Esophagus (tissue), 2 donors: ENCODE data around the gene ORM2. TPM values are rescaled to one million over a fixed set of nuclear protein-coding genes. Genes with fewer than 3 reads are reported as not detected.
"Not testable (repeated sequence)": the region's sequence is repeated elsewhere in the genome, so short reads cannot be mapped to it uniquely, and the experiment has no call there.

Experiments used
- H3K27ac ChIP-seq, 2 donors: one replicate each; pipeline ENCODE4 v1.5.1; 2013; ENCODE audit warnings: low read depth in 2 of 2, mild to moderate bottlenecking in 2 of 2, inconsistent platforms in 1 of 2, low read length in 1 of 2, moderate library complexity in 1 of 2
- H3K27me3 ChIP-seq, 2 donors: one replicate each; pipeline ENCODE4 v1.6.1; 2013; ENCODE audit warnings: low read length in 2 of 2, control low read depth in 1 of 2, mild to moderate bottlenecking in 1 of 2; ENCODE audit not compliant: insufficient read depth in 2 of 2, control insufficient read depth in 1 of 2
- H3K36me3 ChIP-seq, 2 donors: one replicate each; pipeline ENCODE4 v1.6.1; 2013; ENCODE audit warnings: low read length in 1 of 2; ENCODE audit not compliant: control insufficient read depth in 2 of 2, insufficient read depth in 2 of 2
- H3K4me1 ChIP-seq, 2 donors: one replicate each; pipeline ENCODE4 v1.6.1; 2013; ENCODE audit warnings: low read length in 1 of 2; ENCODE audit not compliant: control insufficient read depth in 2 of 2, insufficient read depth in 2 of 2
- H3K4me3 ChIP-seq, 2 donors: one replicate each; pipeline ENCODE4 v1.5.1; 2013; ENCODE audit warnings: low read length in 2 of 2, mild to moderate bottlenecking in 2 of 2, low read depth in 1 of 2, moderate library complexity in 1 of 2
- H3K9me3 ChIP-seq, 2 donors: one replicate each; pipeline ENCODE4 v1.6.1; 2013; ENCODE audit warnings: mild to moderate bottlenecking in 2 of 2, low read depth in 1 of 2, low read length in 1 of 2, moderate library complexity in 1 of 2; ENCODE audit not compliant: control insufficient read depth in 2 of 2, insufficient read depth in 1 of 2
- WGBS, 2 donors: extraction: QIAGEN DNeasy Blood & Tissue Kit; methylation state at CpG; one replicate each; pipeline ENCODE4 v1.1.7; 2013; 5-methylcytosine and 5-hydroxymethylcytosine counted together
- polyA plus RNA-seq, 2 donors: library from polyadenylated mRNA; stranded (reverse); fragments of 200-250 nt; gene quantifications; one replicate each; pipeline ENCODE4 v1.2.3, GENCODE V29; 2013
- donor health status: healthy with polysubstance abuse.
- donor health status: Bipolar disorder and iron deficiency.

Gene ORM2
- polyA plus RNA-seq, 2 donors: 0.12 TPM; not detected in 1

DNA sequence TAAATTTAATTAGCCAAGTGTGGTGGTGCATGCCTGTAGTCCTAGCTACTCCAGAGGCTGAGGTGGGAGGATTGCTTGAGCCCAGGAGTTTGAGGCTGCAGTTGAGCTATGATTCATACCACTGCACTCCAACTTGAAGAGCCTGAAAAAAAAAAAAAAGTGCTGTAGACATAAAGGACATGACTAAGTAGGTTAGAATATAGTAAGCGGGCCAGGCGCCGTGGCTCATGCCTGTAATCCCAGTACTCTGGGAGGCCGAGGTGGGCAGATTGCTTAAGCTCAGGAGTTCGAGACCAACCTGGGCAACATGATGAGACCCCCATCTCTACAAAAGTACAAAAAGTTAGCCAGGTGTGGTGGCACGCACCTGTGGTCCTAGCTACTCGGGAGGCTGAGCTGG lies 9.0 kb upstream of the ORM2 start:
- H3K4me1 ChIP-seq, H3K4me3 ChIP-seq, H3K27me3 ChIP-seq, H3K36me3 ChIP-seq, H3K9me3 ChIP-seq, H3K27ac ChIP-seq: not testable (repeated sequence)
- WGBS, 2 donors: 83 to 89% methylated on average over 7 of the region's 7 CpGs

DNA sequence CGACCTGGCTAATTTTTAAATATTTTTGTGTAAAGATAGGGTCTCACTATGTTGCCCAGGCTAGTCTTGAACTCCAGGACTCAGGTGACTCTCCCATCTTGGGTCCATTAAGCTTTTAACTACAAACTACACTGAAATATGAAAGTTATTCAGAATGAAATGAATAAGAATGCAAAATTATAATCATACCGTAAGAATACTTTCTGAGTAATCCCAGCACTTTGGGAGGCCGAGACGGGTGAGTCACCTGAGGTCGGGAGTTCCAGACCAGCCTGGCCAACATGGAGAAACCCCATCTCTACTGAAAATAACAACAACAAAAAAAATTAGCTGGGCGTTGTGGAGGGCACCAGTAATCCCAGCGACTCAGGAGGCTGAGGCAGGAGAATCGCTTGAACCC lies 7.9 kb upstream of the ORM2 start:
- WGBS, 2 donors: 69 to 75% methylated on average over 8 of the region's 8 CpGs
- Histone ChIP-seq H3K27me3 (no peaks in the 10 kb centered on the region), H3K27ac (no peak overlapping the region), H3K36me3 (no peaks in the 10 kb centered on the region), H3K4me1 (no peaks in the 10 kb centered on the region), H3K4me3 (no peak overlapping the region), H3K9me3 (no peaks in the 10 kb centered on the region)

DNA sequence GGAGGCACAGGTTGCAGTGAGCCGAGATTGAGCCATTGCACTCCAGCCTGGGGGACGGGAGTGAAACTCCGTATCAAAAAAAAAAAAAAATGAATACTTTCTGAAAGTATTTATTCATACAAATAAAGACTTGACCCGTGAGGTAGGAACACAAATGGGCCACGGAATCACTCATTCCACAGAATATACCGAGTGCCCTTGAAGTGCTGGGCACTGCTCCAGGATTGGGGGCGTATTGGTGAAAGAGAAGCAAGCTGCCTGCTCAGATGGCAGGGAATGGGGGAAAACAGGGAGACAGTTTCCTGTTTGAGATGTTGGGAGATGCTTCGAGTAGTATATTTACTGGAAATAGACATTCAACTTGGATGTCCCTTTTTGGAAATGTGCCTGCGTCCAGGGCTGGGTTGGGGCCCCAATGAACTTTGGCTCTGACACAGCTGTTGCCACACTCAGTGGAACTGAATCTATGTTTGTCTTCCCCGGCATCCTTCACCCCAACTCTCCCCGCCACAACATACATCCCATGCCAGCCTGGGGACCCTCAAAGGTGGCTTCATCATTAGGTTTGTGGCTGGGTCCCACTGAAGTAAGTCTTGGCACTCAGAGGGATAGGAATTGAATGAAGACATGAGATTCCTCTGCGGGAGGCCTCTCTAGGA lies 7.4 kb upstream of the ORM2 start:
- not testable (repeated sequence) for H3K4me1 ChIP-seq, H3K4me3 ChIP-seq, H3K27me3 ChIP-seq, H3K36me3 ChIP-seq, H3K27ac ChIP-seq, H3K9me3 ChIP-seq
- WGBS, 2 donors: 67 to 74% methylated on average over 11 to 12 of the region's 12 CpGs

DNA sequence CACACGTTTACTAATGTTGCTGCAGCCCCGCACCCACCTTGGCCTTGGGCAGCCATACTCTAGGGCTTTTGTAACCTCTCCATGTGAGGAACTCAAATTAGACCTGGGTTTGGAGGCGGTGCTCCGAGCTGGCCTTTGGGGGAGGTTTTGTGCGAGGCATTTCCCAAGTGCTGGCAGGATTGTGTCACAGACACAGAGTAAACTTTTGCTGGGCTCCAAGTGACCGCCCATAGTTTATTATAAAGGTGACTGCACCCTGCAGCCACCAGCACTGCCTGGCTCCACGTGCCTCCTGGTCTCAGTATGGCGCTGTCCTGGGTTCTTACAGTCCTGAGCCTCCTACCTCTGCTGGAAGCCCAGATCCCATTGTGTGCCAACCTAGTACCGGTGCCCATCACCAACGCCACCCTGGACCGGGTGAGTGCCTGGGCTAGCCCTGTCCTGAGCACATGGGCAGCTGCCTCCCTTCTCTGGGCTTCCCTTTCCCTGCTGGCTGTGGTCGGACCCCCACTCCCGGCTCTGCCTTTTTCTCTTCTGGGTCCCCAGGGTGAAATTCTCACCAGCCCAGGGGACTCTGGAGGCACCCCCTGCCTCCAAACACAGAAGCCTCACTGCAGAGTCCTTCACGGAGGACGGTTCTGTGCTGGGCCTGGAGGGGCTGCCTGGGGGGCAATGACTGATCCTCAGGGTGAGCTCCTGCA lies 6.7 kb upstream of the ORM2 start, which contains the start of gene ORM1:
TSS of gene ORM1 (plus strand) at position 268 of the 701 bp plus-strand sequence. CDS start at position 304, 36 bp downstream.
- H3K9me3 ChIP-seq, H3K4me3 ChIP-seq, H3K36me3 ChIP-seq, H3K27ac ChIP-seq, H3K27me3 ChIP-seq, H3K4me1 ChIP-seq: not testable (repeated sequence)
- WGBS, 2 donors: 74 to 87% methylated on average over 3 to 4 of the region's 15 CpGs

DNA sequence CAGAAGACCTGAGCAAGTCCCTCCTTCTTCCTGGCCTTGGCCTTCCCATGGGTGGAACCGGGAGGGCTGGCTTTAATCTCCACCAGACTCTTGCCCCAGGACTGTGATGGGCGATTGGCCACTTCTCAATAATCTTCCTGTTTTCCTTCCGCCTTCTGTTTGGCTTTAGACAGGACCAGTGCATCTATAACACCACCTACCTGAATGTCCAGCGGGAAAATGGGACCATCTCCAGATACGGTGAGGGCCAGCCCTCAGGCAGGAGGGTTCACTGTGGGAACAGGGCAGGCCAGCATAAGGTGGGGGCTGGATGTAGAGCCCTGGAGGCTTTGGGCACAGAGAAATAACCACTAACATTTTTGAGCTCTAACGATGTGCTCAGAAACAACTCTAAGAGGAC lies 5.8 kb upstream of the ORM2 start:
- not testable (repeated sequence) for H3K9me3 ChIP-seq, H3K36me3 ChIP-seq, H3K27ac ChIP-seq, H3K4me3 ChIP-seq, H3K4me1 ChIP-seq, H3K27me3 ChIP-seq
- 74 to 78% methylated on average over 6 of the region's 6 CpGs for WGBS, 2 donors

DNA sequence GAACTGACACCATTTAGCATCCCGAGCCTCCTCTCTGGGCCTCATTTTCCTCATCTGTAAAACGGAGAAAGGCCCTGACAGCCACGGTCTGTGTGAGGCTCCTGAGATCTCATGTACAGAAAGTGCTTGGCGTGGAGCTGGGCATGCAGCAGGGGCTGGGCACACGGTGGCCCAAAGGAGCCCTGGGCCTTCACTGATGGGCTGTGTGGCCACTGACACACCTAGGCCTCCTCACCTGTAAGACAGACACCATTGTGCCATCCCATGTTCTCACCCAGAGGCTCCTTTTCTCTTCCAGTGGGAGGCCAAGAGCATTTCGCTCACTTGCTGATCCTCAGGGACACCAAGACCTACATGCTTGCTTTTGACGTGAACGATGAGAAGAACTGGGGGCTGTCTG lies 5.2 kb upstream of the ORM2 start:
- WGBS, 2 donors: 90 to 92% methylated on average over 8 of the region's 8 CpGs
- Histone ChIP-seq H3K9me3 (no peaks in the 10 kb centered on the region), H3K27me3 (no peaks in the 10 kb centered on the region), H3K27ac (no peak overlapping the region), H3K4me3 (no peak overlapping the region), H3K36me3 (no peaks in the 10 kb centered on the region), H3K4me1 (no peaks in the 10 kb centered on the region)

DNA sequence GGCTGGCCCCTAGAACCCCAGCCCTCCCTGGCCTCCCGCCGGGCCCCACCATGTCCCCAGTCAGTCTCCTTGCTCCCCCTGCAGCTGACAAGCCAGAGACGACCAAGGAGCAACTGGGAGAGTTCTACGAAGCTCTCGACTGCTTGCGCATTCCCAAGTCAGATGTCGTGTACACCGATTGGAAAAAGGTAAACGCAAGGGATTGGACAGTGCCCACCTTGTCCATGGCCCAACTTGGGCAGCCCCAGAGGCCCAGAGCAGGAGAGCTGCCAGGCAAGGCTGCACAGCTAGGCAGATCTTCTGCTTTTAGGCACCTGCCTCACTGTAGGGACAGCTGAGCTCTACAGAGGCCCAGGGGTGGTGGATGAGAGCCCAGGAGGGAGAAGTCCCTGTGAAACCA lies 4.7 kb upstream of the ORM2 start:
- not testable (repeated sequence) for H3K36me3 ChIP-seq, H3K4me3 ChIP-seq, H3K27me3 ChIP-seq, H3K27ac ChIP-seq, H3K4me1 ChIP-seq, H3K9me3 ChIP-seq
- WGBS, 2 donors: 84 to 92% methylated on average over 7 of the region's 9 CpGs

DNA sequence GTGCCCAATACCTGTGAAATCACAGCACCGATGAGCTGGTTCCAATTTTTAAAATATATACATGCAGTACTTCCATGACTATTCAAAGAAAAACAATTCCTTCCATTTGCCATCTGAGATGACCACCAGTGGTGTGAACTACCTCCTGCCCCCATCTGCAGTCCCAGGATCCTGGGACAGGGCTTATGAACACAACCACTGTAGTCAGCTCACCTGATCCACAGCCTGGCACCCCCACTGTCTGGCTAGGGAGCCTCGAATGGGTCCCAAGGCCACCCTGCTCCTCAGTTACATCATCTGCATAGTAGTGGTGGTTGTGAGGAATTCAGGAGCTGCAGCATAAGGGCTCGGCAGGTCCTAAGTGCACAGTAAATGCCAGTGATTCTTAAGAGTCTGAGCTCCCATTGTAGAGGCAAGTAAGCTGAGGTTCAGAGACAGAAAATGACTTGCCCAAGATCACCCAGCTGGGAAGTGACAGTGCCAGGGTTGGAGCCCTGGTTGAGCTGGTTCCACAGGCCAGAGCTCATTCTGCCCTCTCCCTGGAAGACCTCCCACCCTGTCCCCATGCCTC lies 3.9 kb upstream of the ORM2 start:
- not testable (repeated sequence) for H3K36me3 ChIP-seq, H3K27ac ChIP-seq, H3K27me3 ChIP-seq, H3K4me1 ChIP-seq, H3K4me3 ChIP-seq, H3K9me3 ChIP-seq
- 77 to 78% methylated on average over 3 of the region's 3 CpGs for WGBS, 2 donors

DNA sequence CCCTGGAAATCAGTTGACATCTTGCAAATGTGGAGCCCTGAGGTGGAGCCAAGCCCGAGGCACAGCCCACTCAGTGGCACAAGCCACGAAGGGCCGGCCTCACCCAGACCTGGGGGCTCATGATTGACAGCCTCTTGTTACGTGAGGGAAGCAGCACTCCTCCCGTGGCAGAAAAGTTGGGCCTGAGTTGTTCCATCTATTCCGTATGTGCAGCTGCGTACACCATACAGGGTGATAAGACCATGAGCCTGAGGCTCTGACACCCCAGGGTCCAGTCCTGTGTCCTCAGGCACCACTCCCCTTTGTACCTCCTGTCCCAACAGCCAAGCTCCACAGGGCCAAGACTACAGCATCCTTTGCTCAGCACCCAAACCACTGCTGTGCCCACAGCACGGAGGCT lies 1.9 kb upstream of the ORM2 start:
- Histone ChIP-seq H3K9me3 (no peaks in the 10 kb centered on the region), H3K27ac (no peak overlapping the region), H3K36me3 (no peaks in the 10 kb centered on the region), H3K4me1 (no peaks in the 10 kb centered on the region), H3K27me3 (no peaks in the 10 kb centered on the region), H3K4me3 (no peak overlapping the region)
- WGBS, 2 donors: 92 to 93% methylated on average over 8 of the region's 8 CpGs

DNA sequence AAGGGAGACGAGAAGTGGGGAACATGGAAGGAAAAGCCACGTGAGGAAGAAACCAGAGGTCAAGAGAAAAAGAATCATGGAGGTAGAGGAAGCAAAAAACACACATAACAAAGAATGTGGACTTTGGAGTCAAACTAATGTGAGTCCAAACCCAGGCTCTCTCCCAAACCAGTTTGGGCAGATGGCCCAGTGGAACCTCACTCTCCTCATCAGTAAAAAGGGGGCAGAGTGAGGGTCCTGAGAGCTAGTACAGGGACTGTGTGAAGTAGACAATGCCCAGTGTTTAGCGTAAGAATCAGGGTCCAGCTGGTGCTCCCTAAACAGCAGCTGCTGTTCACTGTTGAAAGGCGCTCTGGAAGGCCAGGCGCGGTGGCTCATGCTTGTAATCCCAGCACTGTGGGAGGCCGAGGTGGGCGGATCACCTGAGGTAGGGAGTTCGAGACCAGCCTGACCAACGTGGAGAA lies 1.3 kb upstream of the ORM2 start:
- H3K4me3 ChIP-seq, H3K4me1 ChIP-seq, H3K27me3 ChIP-seq, H3K9me3 ChIP-seq, H3K27ac ChIP-seq, H3K36me3 ChIP-seq: not testable (repeated sequence)
- 81 to 83% methylated on average over 10 of the region's 10 CpGs for WGBS, 2 donors
